SK-N-MC (cell line): ENCODE data around the gene NTRK2.

Source experiments
- DNase-seq: peaks from one replicate; pipeline ENCODE4 v3.0.0-alpha.2; 2011; ENCODE audit warnings: low read depth, low spot score
- H3K27ac ChIP-seq: fragments of 200-600 bp; sonication (generic); 2 replicates; pipeline ENCODE4 v1.5.1; 2016; ENCODE audit warnings: mixed run types
- H3K36me3 ChIP-seq: fragments of 200-600 bp; sonication (generic); 2 replicates; pipeline ENCODE4 v1.6.1; 2017; ENCODE audit warnings: antibody characterized with exemption, low read length, mixed read lengths; ENCODE audit not compliant: insufficient read depth
- H3K4me3 ChIP-seq: fragments of 200-600 bp; sonication (generic); 2 replicates; pipeline ENCODE4 v1.5.1; 2016
- H3K9ac ChIP-seq: fragments of 200-600 bp; sonication (generic); 2 replicates; pipeline ENCODE4 v1.8.0; 2017; ENCODE audit warnings: mixed run types, mixed read lengths; ENCODE audit not compliant: insufficient read length
- H3K9me3 ChIP-seq: fragments of 200-600 bp; sonication (generic); 2 replicates; pipeline ENCODE4 v1.6.1; 2017; ENCODE audit warnings: low read depth, mild to moderate bottlenecking, antibody characterized with exemption, low read length, moderate library complexity, mixed read lengths
- EZH2 ChIP-seq: fragments of 200-600 bp; sonication (generic); IDR thresholded peaks from one replicate; pipeline ENCODE4 v1.6.1; 2017; ENCODE audit warnings: antibody characterized with exemption
- FOXP2 ChIP-seq: optimal IDR thresholded peaks from 2 replicates; pipeline ENCODE3; 2011; ENCODE audit warnings: mild to moderate bottlenecking, moderate library complexity; ENCODE audit not compliant: insufficient read depth; ENCODE audit errors: extremely low read length, control extremely low read depth
- POLR2AphosphoS5 ChIP-seq: IDR thresholded peaks from 2 replicates; pipeline ENCODE4 v1.6.1; 2012; ENCODE audit warnings: mild to moderate bottlenecking, low read depth, low read length, borderline replicate concordance

Gene NTRK2

GRCh38 chr9:84819491-84819991, 150.0 kb downstream of the NTRK2 start:
- H3K27ac ChIP-seq: no peak overlapping the region
- peak; percentile 40 for DNase-seq
- no peaks in the 10 kb centered on the region for H3K9me3 ChIP-seq
- no peaks in the 10 kb centered on the region for H3K36me3 ChIP-seq
- no peak overlapping the region for H3K4me3 ChIP-seq
- no peak overlapping the region for H3K9ac ChIP-seq
- TF ChIP-seq FOXP2: no peak
- no peak for TF ChIP-seq POLR2AphosphoS5
- TF ChIP-seq EZH2: no peak

- no peak for DNase-seq
These were observed 151.9 kb downstream of the NTRK2 start for GRCh38 chr9:84821431-84821830.

GRCh38 chr9:84822589-84823233, 153.2 kb downstream of the NTRK2 start:
- H3K27ac ChIP-seq: no peak overlapping the region
- no peaks in the 10 kb centered on the region for H3K36me3 ChIP-seq
- DNase-seq: no peak
- no peaks in the 10 kb centered on the region for H3K9me3 ChIP-seq
- no peak overlapping the region for H3K9ac ChIP-seq
- no peak for TF ChIP-seq EZH2
- TF ChIP-seq POLR2AphosphoS5: no peak
- no peak for TF ChIP-seq FOXP2
- H3K4me3 ChIP-seq: no peak overlapping the region

More at GRCh38 chr9:84821431-84821830, 151.9 kb downstream of the NTRK2 start:
- no peaks in the 10 kb centered on the region for H3K9me3 ChIP-seq
- no peak overlapping the region for H3K9ac ChIP-seq
- no peaks in the 10 kb centered on the region for H3K36me3 ChIP-seq
- H3K4me3 ChIP-seq: no peak overlapping the region
- no peak overlapping the region for H3K27ac ChIP-seq
- TF ChIP-seq FOXP2 (no peak), POLR2AphosphoS5 (no peak), EZH2 (no peak)

GRCh38 chr9:84823421-84824271, 154.1 kb downstream of the NTRK2 start:
- H3K27ac ChIP-seq: no peak overlapping the region
- no peaks in the 10 kb centered on the region for H3K9me3 ChIP-seq
- H3K4me3 ChIP-seq: no peak overlapping the region
- no peak for DNase-seq
- H3K36me3 ChIP-seq: no peaks in the 10 kb centered on the region
- TF ChIP-seq EZH2 (no peak), FOXP2 (no peak), POLR2AphosphoS5 (no peak)
- H3K9ac ChIP-seq: no peak overlapping the region

- DNase-seq: no peak
- TF ChIP-seq POLR2AphosphoS5: no peak
- no peak for TF ChIP-seq FOXP2
- TF ChIP-seq EZH2: no peak
- Histone ChIP-seq H3K36me3 (no peaks in the 10 kb centered on the region), H3K9me3 (no peaks in the 10 kb centered on the region), H3K9ac (no peak overlapping the region), H3K4me3 (no peak overlapping the region), H3K27ac (no peak overlapping the region)
These were observed 157.8 kb downstream of the NTRK2 start for GRCh38 chr9:84827216-84827765.

GRCh38 chr9:84828046-84828445, 158.5 kb downstream of the NTRK2 start:
- DNase-seq: no peak
- H3K27ac ChIP-seq: no peak overlapping the region
- H3K36me3 ChIP-seq: no peaks in the 10 kb centered on the region
- H3K9ac ChIP-seq: no peak overlapping the region
- no peaks in the 10 kb centered on the region for H3K9me3 ChIP-seq
- TF ChIP-seq POLR2AphosphoS5: no peak
- no peak for TF ChIP-seq EZH2
- no peak for TF ChIP-seq FOXP2
- H3K4me3 ChIP-seq: no peak overlapping the region

- TF ChIP-seq FOXP2: no peak
- no peak for TF ChIP-seq POLR2AphosphoS5
- no peak for TF ChIP-seq EZH2
- Histone ChIP-seq H3K27ac (no peak overlapping the region), H3K9me3 (no peaks in the 10 kb centered on the region), H3K4me3 (no peak overlapping the region), H3K36me3 (no peaks in the 10 kb centered on the region), H3K9ac (no peak overlapping the region)
- DNase-seq: no peak
These were observed 159.9 kb downstream of the NTRK2 start for GRCh38 chr9:84829471-84829870.

GRCh38 chr9:84829997-84830696, 160.6 kb downstream of the NTRK2 start:
- no peak for TF ChIP-seq EZH2
- TF ChIP-seq FOXP2: no peak
- TF ChIP-seq POLR2AphosphoS5: no peak

More at GRCh38 chr9:84829997-84830696, 160.6 kb downstream of the NTRK2 start:
- Histone ChIP-seq H3K4me3 (no peak overlapping the region), H3K9ac (no peak overlapping the region), H3K9me3 (no peaks in the 10 kb centered on the region), H3K27ac (no peak overlapping the region), H3K36me3 (no peaks in the 10 kb centered on the region)
- DNase-seq: no peak
